ENCODE data around the gene TMCC1. TPM values are rescaled to one million over a fixed set of nuclear protein-coding genes. Genes with fewer than 3 reads are reported as not detected.

The TMCC1 gene
- total RNA-seq, 2 donors from 2014 or later: 10.1 to 13.2 TPM

GRCh38 chr3:129845956-129846355 is 47.6 kb downstream of the TMCC1 start:
- 84 to 100% methylated on average over 2 of the region's 2 CpGs for WGBS, 2 donors
- TF ChIP-seq CTCF (IDR thresholded peaks at IDR 0.05) (no peak), POLR2A (IDR thresholded peaks at IDR 0.05) (no peak)
- intact Hi-C loops (cut with DNase I): no loop called here
- H3K36me3 ChIP-seq (replicated peaks in 1 of 2; ENCODE audit: insufficient read depth in 1 of 2, low read depth in 2 of 2): no peaks in the 10 kb centered on the region
- no peak overlapping the region for H3K4me3 ChIP-seq
- H3K9me3 ChIP-seq: no peaks in the 10 kb centered on the region
- no peak for DNase-seq
- no peak for ATAC-seq
- no peak overlapping the region for H3K27ac ChIP-seq
- H3K27me3 ChIP-seq: no peaks in the 10 kb centered on the region
- no peaks in the 10 kb centered on the region for H3K4me1 ChIP-seq

GRCh38 chr3:129840707-129841360 is 52.7 kb downstream of the TMCC1 start:
- Histone ChIP-seq H3K9me3 (no peaks in the 10 kb centered on the region), H3K27me3 (no peaks in the 10 kb centered on the region), H3K4me3 (no peak overlapping the region), H3K36me3 (replicated peaks in 1 of 2; ENCODE audit: insufficient read depth in 1 of 2, low read depth in 2 of 2) (no peaks in the 10 kb centered on the region), H3K27ac (no peak overlapping the region), H3K4me1 (peaks cover 9% of the 10 kb centered on the region)
- TF ChIP-seq CTCF (IDR thresholded peaks at IDR 0.05) (no peak), POLR2A (IDR thresholded peaks at IDR 0.05) (no peak)
- ATAC-seq (no peak), DNase-seq (no peak)
- intact Hi-C loops (cut with DNase I): no loop called here
- WGBS, 2 donors: 88 to 91% methylated on average over 5 of the region's 5 CpGs

GRCh38 chr3:129838086-129838485 is 55.4 kb downstream of the TMCC1 start:
- no peaks in the 10 kb centered on the region for H3K27me3 ChIP-seq
- WGBS, 2 donors: 89 to 91% methylated on average over 6 of the region's 6 CpGs
- intact Hi-C loops (cut with DNase I): no loop called here
- H3K4me1 ChIP-seq: peaks cover 9% of the 10 kb centered on the region
- H3K4me3 ChIP-seq: no peak overlapping the region
- no peak for DNase-seq
- H3K9me3 ChIP-seq: no peaks in the 10 kb centered on the region
- no peak for TF ChIP-seq POLR2A (IDR thresholded peaks at IDR 0.05)
- no peaks in the 10 kb centered on the region for H3K36me3 ChIP-seq (replicated peaks in 1 of 2; ENCODE audit: insufficient read depth in 1 of 2, low read depth in 2 of 2)
- ATAC-seq: no peak
- H3K27ac ChIP-seq: no peak overlapping the region

- intact Hi-C loops (cut with DNase I): no loop called here
- WGBS, 2 donors: 74 to 77% methylated on average over 2 of the region's 2 CpGs
- peaks cover 9% of the 10 kb centered on the region for H3K4me1 ChIP-seq
- no peak overlapping the region for H3K27ac ChIP-seq
- H3K36me3 ChIP-seq (replicated peaks in 1 of 2; ENCODE audit: insufficient read depth in 1 of 2, low read depth in 2 of 2): no peaks in the 10 kb centered on the region
- H3K27me3 ChIP-seq: no peaks in the 10 kb centered on the region
- ATAC-seq (peak; percentile 35), DNase-seq (no peak)
- H3K9me3 ChIP-seq: no peaks in the 10 kb centered on the region
- H3K4me3 ChIP-seq: no peak overlapping the region
- no peak for TF ChIP-seq POLR2A (IDR thresholded peaks at IDR 0.05)
- no peak for TF ChIP-seq CTCF (IDR thresholded peaks at IDR 0.05)
Measured at GRCh38 chr3:129837065-129837642, 56.4 kb downstream of the TMCC1 start.

- Histone ChIP-seq H3K27me3 (no peaks in the 10 kb centered on the region), H3K4me1 (peaks cover 9% of the 10 kb centered on the region), H3K27ac (no peak overlapping the region), H3K4me3 (no peak overlapping the region), H3K9me3 (no peaks in the 10 kb centered on the region), H3K36me3 (replicated peaks in 1 of 2; ENCODE audit: insufficient read depth in 1 of 2, low read depth in 2 of 2) (no peaks in the 10 kb centered on the region)
- 48 to 60% methylated on average over 2 of the region's 2 CpGs for WGBS, 2 donors
- no peak for DNase-seq
- intact Hi-C loops (cut with DNase I): no loop called here
- no peak for ATAC-seq
- TF ChIP-seq CTCF (IDR thresholded peaks at IDR 0.05): no peak
- TF ChIP-seq POLR2A (IDR thresholded peaks at IDR 0.05): no peak
Measured at GRCh38 chr3:129836381-129837064, 57.0 kb downstream of the TMCC1 start.
